Natural killer cell (primary cell): ENCODE results near the gene RAD50. TPM values are rescaled to one million over a fixed set of nuclear protein-coding genes. Genes with fewer than 3 reads are reported as not detected.

Experiments
- ATAC-seq, 3 donors: fragments of 150-1000 bp in 2 of 3; fragments of 200-7000 bp in 1 of 3; cut with Tn5 transposase; 1 replicate in 1 of 3; 2 replicates in 2 of 3; pipeline ENCODE4 v1.10.0; 2021; ENCODE audit warnings: mild to moderate bottlenecking in 2 of 3, moderate library complexity in 2 of 3
- DNase-seq, 2 donors: peaks; one replicate each; pipeline versions ENCODE4 v3.0.0 to v3.0.0-alpha.2; 2013 to 2021; ENCODE audit warnings: mixed read lengths in 1 of 2
- H3K27ac ChIP-seq: one replicate; pipeline ENCODE4 v1.5.1; 2013; ENCODE audit warnings: mild to moderate bottlenecking, low read length
- H3K27me3 ChIP-seq: one replicate; pipeline ENCODE4 v1.6.1; 2013; ENCODE audit warnings: low read length; ENCODE audit not compliant: control insufficient read depth, insufficient read depth
- H3K36me3 ChIP-seq: one replicate; pipeline ENCODE4 v1.6.1; 2013; ENCODE audit warnings: low read length; ENCODE audit not compliant: control insufficient read depth, insufficient read depth
- H3K4me1 ChIP-seq: one replicate; pipeline ENCODE4 v1.6.1; 2013; ENCODE audit warnings: low read length; ENCODE audit not compliant: control insufficient read depth, insufficient read depth
- H3K4me3 ChIP-seq: one replicate; pipeline ENCODE4 v1.5.1; 2013; ENCODE audit warnings: low read length
- H3K9me3 ChIP-seq: one replicate; pipeline ENCODE4 v1.6.1; 2013; ENCODE audit warnings: low read length; ENCODE audit not compliant: control insufficient read depth, insufficient read depth
- H3K27ac Mint-ChIP-seq, 2 donors: one replicate each; pipeline ENCODE4 v1.8.0; 2022; ENCODE audit warnings: mild to moderate bottlenecking in 2 of 2, mixed read lengths in 2 of 2, moderate library complexity in 1 of 2
- H3K27me3 Mint-ChIP-seq, 2 donors: one replicate each; pipeline ENCODE4 v1.8.0; 2022; ENCODE audit warnings: low read depth in 2 of 2, mixed read lengths in 2 of 2
- H3K36me3 Mint-ChIP-seq: one replicate; pipeline ENCODE4 v1.8.0; 2022; ENCODE audit warnings: mixed read lengths
- H3K4me1 Mint-ChIP-seq, 2 donors: one replicate each; pipeline ENCODE4 v1.8.0; 2022; ENCODE audit warnings: mixed read lengths in 2 of 2
- H3K4me3 Mint-ChIP-seq: one replicate; pipeline ENCODE4 v1.8.0; 2022; ENCODE audit warnings: mild to moderate bottlenecking, moderate library complexity, mixed read lengths
- H3K9me3 Mint-ChIP-seq, 2 donors: one replicate each; pipeline ENCODE4 v1.8.0; 2022; ENCODE audit warnings: mixed read lengths in 2 of 2
- CTCF ChIP-seq: fragments of 200-600 bp; IDR thresholded peaks from one replicate; pipeline ENCODE4 v1.8.0; 2022; ENCODE audit warnings: antibody characterized with exemption
- WGBS: methylation state at CpG from one replicate; pipeline ENCODE4 v1.1.7; 2013; ENCODE audit warnings: missing lambda C conversion rate; ENCODE audit not compliant: insufficient coverage; 5-methylcytosine and 5-hydroxymethylcytosine counted together
- intact Hi-C: fragments of 100-400 bp; cut with micrococcal nuclease; formaldehyde crosslinking; loops from one replicate; pipeline ENCODE4 v1.14.2; 2022
- total RNA-seq, 4 donors: library from RNA; stranded (reverse); fragments of 120-200 nt in 1 of 4; gene quantifications; one replicate each; pipeline versions ENCODE4 v1.2.3 to v1.2.4, GENCODE V29; 2013 to 2022

Gene RAD50
- total RNA-seq, 3 donors from 2014 or later (not counting 1 experiment from before 2014, with no cell fraction given): 21.0 to 31.2 (median 27.5) TPM

GRCh38 chr5:132594170-132594569 lies 37.4 kb downstream of the RAD50 start:
- no peaks in the 10 kb centered on the region for H3K9me3 Mint-ChIP-seq
- no peak for TF ChIP-seq CTCF
- H3K4me3 Mint-ChIP-seq: no peak overlapping the region
- H3K36me3 ChIP-seq: peaks cover 67% of the 10 kb centered on the region
- no peaks in the 10 kb centered on the region for H3K4me1 ChIP-seq
- DNase-seq (no peak), ATAC-seq (no peak)
- H3K4me3 ChIP-seq: no peak overlapping the region
- no peaks in the 10 kb centered on the region for H3K27me3 Mint-ChIP-seq
- peaks cover 7% of the 10 kb centered on the region for H3K36me3 Mint-ChIP-seq
- H3K9me3 ChIP-seq: no peaks in the 10 kb centered on the region
- intact Hi-C loops: no loop called here
- WGBS: 100% methylated on average over 2 of the region's 3 CpGs
- H3K27me3 ChIP-seq: no peaks in the 10 kb centered on the region
- H3K4me1 Mint-ChIP-seq: no peaks in the 10 kb centered on the region
- no peak overlapping the region for H3K27ac ChIP-seq
- no peak overlapping the region for H3K27ac Mint-ChIP-seq

DNA sequence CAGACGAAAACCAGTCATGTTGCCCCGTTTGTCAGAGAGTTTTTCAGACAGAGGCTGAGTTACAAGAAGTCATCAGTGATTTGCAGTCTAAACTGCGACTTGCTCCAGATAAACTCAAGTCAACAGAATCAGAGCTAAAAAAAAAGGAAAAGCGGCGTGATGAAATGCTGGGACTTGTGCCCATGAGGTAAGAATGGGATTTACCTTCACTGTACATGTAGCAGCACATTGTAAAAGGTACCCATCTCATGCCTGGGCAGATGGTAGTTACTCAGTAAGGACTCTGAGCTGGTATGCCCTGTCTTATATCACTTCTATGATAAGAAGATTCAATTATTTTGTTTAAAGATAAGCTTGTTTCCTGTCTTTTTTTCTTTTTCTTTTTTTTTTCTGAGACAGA lies 38.8 kb downstream of the RAD50 start:
- no peak overlapping the region for H3K27ac ChIP-seq
- no peaks in the 10 kb centered on the region for H3K27me3 Mint-ChIP-seq
- H3K4me3 ChIP-seq: no peak overlapping the region
- no peaks in the 10 kb centered on the region for H3K4me1 Mint-ChIP-seq
- no peak for ATAC-seq
- no peaks in the 10 kb centered on the region for H3K9me3 Mint-ChIP-seq
- 98% methylated on average over 5 of the region's 5 CpGs for WGBS
- H3K9me3 ChIP-seq: no peaks in the 10 kb centered on the region
- no peak overlapping the region for H3K27ac Mint-ChIP-seq
- TF ChIP-seq CTCF: no peak
- DNase-seq: no peak
- peaks cover 65% of the 10 kb centered on the region for H3K36me3 ChIP-seq
- H3K36me3 Mint-ChIP-seq: peaks cover 6% of the 10 kb centered on the region
- intact Hi-C loops: no loop called here
- no peak overlapping the region for H3K4me3 Mint-ChIP-seq
- H3K4me1 ChIP-seq: no peaks in the 10 kb centered on the region
- no peaks in the 10 kb centered on the region for H3K27me3 ChIP-seq

DNA sequence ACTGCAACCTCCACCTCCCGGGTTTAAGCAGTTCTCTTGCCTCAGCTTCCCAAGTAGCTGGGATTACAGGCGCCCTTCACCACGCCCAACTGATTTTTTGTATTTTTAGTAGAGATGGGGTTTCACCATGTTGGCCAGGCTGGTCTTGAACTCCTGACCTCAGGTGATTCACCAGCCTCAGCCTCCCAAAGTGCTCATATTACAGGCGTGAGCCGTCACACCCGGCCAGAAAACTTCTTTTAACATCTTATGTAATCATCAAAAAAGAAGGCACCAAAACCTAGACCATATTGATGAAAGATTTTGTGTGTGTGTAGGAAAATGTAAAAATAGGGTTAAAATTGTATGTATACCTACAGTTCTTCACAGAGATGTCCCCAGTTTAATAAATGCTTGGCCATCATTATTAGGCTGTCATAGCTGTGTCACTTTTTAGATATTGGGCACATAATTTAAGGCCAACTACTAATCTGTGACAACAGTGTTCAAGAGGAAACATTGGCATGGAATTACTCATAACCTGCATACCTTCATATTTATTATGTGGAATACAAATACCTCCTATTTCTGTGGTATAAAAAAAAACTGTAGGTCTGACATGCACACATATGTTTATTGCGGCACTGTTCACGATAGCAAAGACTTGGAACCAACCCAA lies 44.4 kb downstream of the RAD50 start:
- 100% methylated on average over 3 of the region's 8 CpGs for WGBS
- H3K4me3 ChIP-seq: no peak overlapping the region
- TF ChIP-seq CTCF: no peak
- Mint-ChIP-seq H3K9me3 (no peaks in the 10 kb centered on the region), H3K4me1 (no peaks in the 10 kb centered on the region), H3K27ac (no peak overlapping the region), H3K36me3 (peaks cover 7% of the 10 kb centered on the region), H3K27me3 (no peaks in the 10 kb centered on the region), H3K4me3 (no peak overlapping the region)
- no peak for ATAC-seq
- H3K4me1 ChIP-seq: no peaks in the 10 kb centered on the region
- no peaks in the 10 kb centered on the region for H3K27me3 ChIP-seq
- H3K9me3 ChIP-seq: no peaks in the 10 kb centered on the region
- no peak overlapping the region for H3K27ac ChIP-seq
- intact Hi-C loops: no loop called here
- H3K36me3 ChIP-seq: peaks cover 50% of the 10 kb centered on the region
- no peak for DNase-seq

- Histone ChIP-seq H3K36me3 (peaks cover 52% of the 10 kb centered on the region), H3K9me3 (no peaks in the 10 kb centered on the region), H3K27me3 (no peaks in the 10 kb centered on the region), H3K27ac (no peak overlapping the region), H3K4me1 (no peaks in the 10 kb centered on the region), H3K4me3 (no peak overlapping the region)
- H3K36me3 Mint-ChIP-seq: peaks cover 20% of the 10 kb centered on the region
- DNase-seq (no peak), ATAC-seq (peak in 1 of 3 donors; percentile 56)
- H3K27ac Mint-ChIP-seq: no peak overlapping the region
- no peaks in the 10 kb centered on the region for H3K4me1 Mint-ChIP-seq
- no peak for TF ChIP-seq CTCF
- H3K27me3 Mint-ChIP-seq: no peaks in the 10 kb centered on the region
- WGBS: 97% methylated on average over 2 of the region's 3 CpGs
- intact Hi-C loops: no loop called here
- H3K4me3 Mint-ChIP-seq: no peak overlapping the region
- no peaks in the 10 kb centered on the region for H3K9me3 Mint-ChIP-seq
Observed at GRCh38 chr5:132607095-132607494, 50.3 kb downstream of the RAD50 start.
